H1 (cell line): Measurements from ENCODE around the gene SLC5A12. TPM values are rescaled to one million over a fixed set of nuclear protein-coding genes. Genes with fewer than 3 reads are reported as not detected.

Experiments used
- CTCF ChIA-PET: fragments of 300-600 bp; sonication (Branson Sonifier 250); formaldehyde crosslinking; loops from one replicate; lab custom pipeline; 2021; ENCODE audit not compliant: partially characterized antibody; lab: Charles Lee
- POLR2A ChIA-PET: fragments of 300-600 bp; sonication (Branson Sonifier 250); formaldehyde crosslinking; loops from one replicate; lab custom pipeline; 2021; ENCODE audit warnings: inconsistent platforms; ENCODE audit not compliant: partially characterized antibody; lab: Charles Lee
- DNase-seq, 2 experiments: peaks; one replicate each; pipeline versions ENCODE4 v3.0.0 to v3.0.0-alpha.2; 2010 to 2022; ENCODE audit warnings: low spot score in 2 of 2, low read depth in 1 of 2, mixed read lengths in 1 of 2
- FAIRE-seq: peaks from 2 replicates; lab custom pipeline; 2011; peaks lifted over from hg19 to GRCh38; lab: Jason Lieb, UNC
- H2AFZ ChIP-seq: 2 replicates; pipeline ENCODE4 v1.8.1; 2012; ENCODE audit warnings: low read length, inconsistent platforms
- H2AK5ac ChIP-seq: 2 replicates; pipeline ENCODE4 v1.6.1; 2013; ENCODE audit warnings: low read depth, low read length
- H2BK120ac ChIP-seq: replicated peaks from 2 replicates; pipeline ENCODE3; 2013; ENCODE audit warnings: low read depth, low read length, inconsistent platforms
- H2BK12ac ChIP-seq: 2 replicates; pipeline ENCODE4 v1.6.1; 2013; ENCODE audit warnings: low read depth, low read length
- H2BK15ac ChIP-seq: 2 replicates; pipeline ENCODE4 v1.6.1; 2013; ENCODE audit warnings: low read length
- H2BK20ac ChIP-seq: 2 replicates; pipeline ENCODE4 v1.6.1; 2013; ENCODE audit warnings: low read length
- H2BK5ac ChIP-seq: 2 replicates; pipeline ENCODE4 v1.6.1; 2013; ENCODE audit warnings: low read depth, low read length
- H3K14ac ChIP-seq: 2 replicates; pipeline ENCODE4 v1.6.1; 2013; ENCODE audit warnings: inconsistent platforms; ENCODE audit not compliant: insufficient read length
- H3K18ac ChIP-seq: 2 replicates; pipeline ENCODE4 v1.6.1; 2013; ENCODE audit warnings: low read length; ENCODE audit errors: extremely low read depth
- H3K23ac ChIP-seq: 2 replicates; pipeline ENCODE4 v1.6.1; 2013; ENCODE audit warnings: inconsistent platforms; ENCODE audit not compliant: insufficient read length
- H3K23me2 ChIP-seq: 2 replicates; pipeline ENCODE4 v1.6.1; 2013; ENCODE audit warnings: low read depth, low read length
- H3K27ac ChIP-seq: 2 replicates; pipeline ENCODE4 v1.6.1; 2011; ENCODE audit warnings: low read depth, low read length, inconsistent platforms
- H3K27me3 ChIP-seq, 4 experiments: replicated peaks in 1 of 4; 1 replicate in 1 of 4; 2 replicates in 3 of 4; pipeline versions ENCODE4 v1.6.1 to v1.8.1; 2011 to 2013; ENCODE audit warnings: low read length in 3 of 4, mild to moderate bottlenecking in 3 of 4, inconsistent platforms in 2 of 4, mixed read lengths in 2 of 4, moderate library complexity in 1 of 4; ENCODE audit not compliant: control insufficient read depth in 3 of 4, insufficient read depth in 3 of 4; ENCODE audit errors: extremely low read depth in 1 of 4
- H3K36me3 ChIP-seq, 4 experiments: 2 replicates each; pipeline versions ENCODE4 v1.6.1 to v1.8.1; 2011 to 2013; ENCODE audit warnings: mild to moderate bottlenecking in 4 of 4, low read length in 3 of 4, moderate library complexity in 2 of 4, control low read depth in 1 of 4, inconsistent platforms in 1 of 4; ENCODE audit not compliant: insufficient read depth in 4 of 4, control insufficient read depth in 2 of 4
- H3K4ac ChIP-seq: replicated peaks from 2 replicates; pipeline ENCODE3; 2013; ENCODE audit warnings: low read length, low read depth, mixed read lengths, inconsistent platforms; ENCODE audit not compliant: insufficient read length
- H3K4me1 ChIP-seq, 4 experiments: replicated peaks in 1 of 4; 1 replicate in 1 of 4; 2 replicates in 3 of 4; pipeline versions ENCODE4 v1.6.1 to v1.8.1; 2011 to 2013; ENCODE audit warnings: low read length in 3 of 4, inconsistent platforms in 2 of 4, mixed read lengths in 1 of 4; ENCODE audit not compliant: insufficient read depth in 4 of 4, control insufficient read depth in 3 of 4
- H3K4me2 ChIP-seq, 2 experiments: 2 replicates each; pipeline versions ENCODE4 v1.6.1 to v1.8.1; 2011 to 2013; ENCODE audit warnings: low read depth in 2 of 2, low read length in 2 of 2, control low read depth in 1 of 2, inconsistent platforms in 1 of 2, mild to moderate bottlenecking in 1 of 2; ENCODE audit not compliant: insufficient read depth in 1 of 2
- H3K4me3 ChIP-seq, 4 experiments: fragments of 200-600, 300-600 bp in 1 of 4; sonication (generic), shearing (Covaris generic), sonication (Bioruptor Twin) in 1 of 4; 2 replicates each; pipeline versions ENCODE4 v1.5.1 to v1.8.1; 2011 to 2016; ENCODE audit warnings: low read length in 4 of 4, low read depth in 3 of 4, control low read depth in 2 of 4, inconsistent platforms in 2 of 4, mild to moderate bottlenecking in 2 of 4, mixed read lengths in 1 of 4, moderate library complexity in 1 of 4; ENCODE audit not compliant: insufficient read depth in 2 of 4; ENCODE audit errors: extremely low read depth in 1 of 4
- H3K56ac ChIP-seq: replicated peaks from 2 replicates; pipeline ENCODE3; 2013; ENCODE audit warnings: low read depth, mild to moderate bottlenecking, mixed read lengths, low read length, inconsistent platforms; ENCODE audit not compliant: insufficient read length
- H3K79me1 ChIP-seq: 2 replicates; pipeline ENCODE4 v1.6.1; 2013; ENCODE audit warnings: low read depth, low read length, control low read depth
- H3K79me2 ChIP-seq, 2 experiments: 2 replicates each; pipeline versions ENCODE4 v1.6.1 to v1.8.1; 2012 to 2013; ENCODE audit warnings: low read length in 2 of 2, mild to moderate bottlenecking in 2 of 2, inconsistent platforms in 1 of 2; ENCODE audit not compliant: insufficient read depth in 2 of 2, control insufficient read depth in 1 of 2
- H3K9ac ChIP-seq, 4 experiments: replicated peaks in 1 of 4; 1 replicate in 1 of 4; 2 replicates in 3 of 4; pipeline versions ENCODE4 v1.6.1 to v1.8.1; 2011 to 2013; ENCODE audit warnings: low read depth in 3 of 4, low read length in 3 of 4, control low read depth in 2 of 4, mild to moderate bottlenecking in 2 of 4, moderate library complexity in 2 of 4, inconsistent platforms in 1 of 4; ENCODE audit errors: extremely low read depth in 1 of 4
- H3K9me3 ChIP-seq, 2 experiments: 2 replicates each; pipeline versions ENCODE4 v1.6.1 to v1.8.1; 2012 to 2013; ENCODE audit warnings: mild to moderate bottlenecking in 2 of 2, moderate library complexity in 2 of 2, control low read depth in 1 of 2, inconsistent platforms in 1 of 2, low read depth in 1 of 2, low read length in 1 of 2, mixed read lengths in 1 of 2; ENCODE audit not compliant: insufficient read depth in 2 of 2
- H4K20me1 ChIP-seq, 2 experiments: replicated peaks in 1 of 2; 2 replicates each; pipeline versions ENCODE3 to v1.8.1; 2011 to 2013; ENCODE audit warnings: inconsistent platforms in 2 of 2, low read length in 2 of 2, mild to moderate bottlenecking in 1 of 2; ENCODE audit not compliant: insufficient read depth in 2 of 2, control insufficient read depth in 1 of 2
- H4K5ac ChIP-seq: 2 replicates; pipeline ENCODE4 v1.6.1; 2013; ENCODE audit warnings: low read length, low read depth, mixed read lengths, inconsistent platforms; ENCODE audit not compliant: insufficient read length
- H4K8ac ChIP-seq: 2 replicates; pipeline ENCODE4 v1.8.0; 2013; ENCODE audit warnings: mild to moderate bottlenecking, moderate library complexity, low read length, inconsistent platforms; ENCODE audit not compliant: insufficient read depth; ENCODE audit errors: extremely low read depth
- H4K91ac ChIP-seq: replicated peaks from 2 replicates; pipeline ENCODE3; 2013; ENCODE audit warnings: low read length, mixed read lengths, inconsistent platforms; ENCODE audit not compliant: insufficient read length
- CBX8 ChIP-seq: fragments of 300-800, 300-1000 bp; sonication (generic); IDR thresholded peaks from 2 replicates; pipeline ENCODE4 v1.7.1; 2016; ENCODE audit warnings: low read depth, low read length, borderline replicate concordance
- WGBS, 2 experiments: shearing (Covaris generic) in 1 of 2; methylation state at CpG; one replicate each; pipeline versions ENCODE4 v1.1.6 to v1.1.7; 2013 to 2015; ENCODE audit warnings: low lambda C conversion rate in 2 of 2, mixed read lengths in 2 of 2, inconsistent platforms in 1 of 2, low coverage in 1 of 2, missing lambda C conversion rate in 1 of 2; ENCODE audit not compliant: insufficient replicate concordance in 2 of 2, insufficient coverage in 1 of 2, insufficient read length in 1 of 2; ENCODE audit errors: extremely low coverage in 1 of 2, missing lambda C conversion rate in 1 of 2; 5-methylcytosine and 5-hydroxymethylcytosine counted together
- polyA plus RNA-seq, 7 experiments: library from polyadenylated mRNA; depleted of rRNA in 3 of 7; stranded (reverse) in 5 of 7; unstranded in 2 of 7; fragments of >200 nt in 5 of 7; fragments of 200-250 nt in 2 of 7; gene quantifications; 1 replicate in 5 of 7; 2 replicates in 1 of 7; 4 replicates in 1 of 7; pipeline versions ENCODE4 v1.2.1 to v1.2.3, GENCODE V29; 2011 to 2013; ENCODE audit warnings: missing spikeins in 2 of 7, mixed read lengths in 2 of 7
- total RNA-seq: library from RNA; stranded (reverse); fragmentation: NEBNext Ultra II Directional; extraction: Animal tissue kit (Norgen Biotek cat#: 25700); gene quantifications from 2 replicates; pipeline ENCODE4 v1.2.1, GENCODE V29; 2021

SLC5A12 gene
- total and polyA plus RNA-seq, 2 of the 8 experiments (the other 6 are each of a cell fraction or from before 2014, with no cell fraction given): 1.3 to 1.4 TPM

DNA sequence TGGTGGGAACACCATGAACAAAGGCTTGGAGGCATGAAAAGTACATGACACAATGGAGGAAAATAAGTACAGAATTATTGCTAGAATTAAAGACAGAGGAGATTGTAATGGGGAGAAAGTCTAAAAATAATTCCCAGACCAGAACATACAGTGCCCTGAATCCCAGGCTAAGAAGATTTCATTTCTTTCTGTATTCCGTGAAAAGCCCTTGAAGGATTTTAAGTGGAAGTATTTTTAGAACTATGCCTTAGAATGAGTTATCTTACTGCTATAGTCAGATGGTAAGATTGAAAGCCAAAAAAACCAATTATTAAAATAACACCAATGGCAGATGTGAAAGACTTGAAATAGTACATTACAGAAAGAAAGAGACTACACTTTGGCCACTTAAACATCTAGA, 36.1 kb upstream of the SLC5A12 start:
- FAIRE-seq: no peak
- H3K14ac ChIP-seq: no peak overlapping the region
- no peaks in the 10 kb centered on the region for H3K9me3 ChIP-seq
- H3K4ac ChIP-seq: no peak overlapping the region
- H3K4me1 ChIP-seq: no peaks in the 10 kb centered on the region
- H3K27me3 ChIP-seq: no peaks in the 10 kb centered on the region
- H3K23ac ChIP-seq: no peak overlapping the region
- H2BK12ac ChIP-seq: no peak overlapping the region
- no peak overlapping the region for H2AK5ac ChIP-seq
- CTCF ChIA-PET: interaction anchor here (1.2 to 8.0 kb wide), 3 partner anchors 10 to 402 kb away, joined by 4 to 77 read pairs (median 8); no protein-coding TSS in a partner anchor
- no peak overlapping the region for H4K91ac ChIP-seq
- no peak overlapping the region for H2AFZ ChIP-seq
- 91% methylated on average over 1 of the region's 1 CpG; no CpG with 5 or more reads in 1 of the 2 experiments for WGBS, 2 experiments
- H2BK120ac ChIP-seq: no peak overlapping the region
- no peak for DNase-seq
- H2BK20ac ChIP-seq: no peak overlapping the region
- H3K79me1 ChIP-seq: no peaks in the 10 kb centered on the region
- no peak overlapping the region for H3K56ac ChIP-seq
- no peaks in the 10 kb centered on the region for H3K79me2 ChIP-seq
- H4K8ac ChIP-seq: no peak overlapping the region
- no peak overlapping the region for H3K4me3 ChIP-seq
- no peaks in the 10 kb centered on the region for H3K23me2 ChIP-seq
- POLR2A ChIA-PET: no interaction called here
- no peaks in the 10 kb centered on the region for H3K36me3 ChIP-seq
- TF ChIP-seq CBX8: no peak
- TF ChIP-seq, all 59 proteins: peak for 0
- no peak overlapping the region for H4K5ac ChIP-seq
- no peak overlapping the region for H2BK5ac ChIP-seq
- no peak overlapping the region for H2BK15ac ChIP-seq
- H3K9ac ChIP-seq: no peak overlapping the region
- H3K4me2 ChIP-seq: no peak overlapping the region
- H3K18ac ChIP-seq: no peak overlapping the region
- H3K27ac ChIP-seq: no peak overlapping the region
- no peaks in the 10 kb centered on the region for H4K20me1 ChIP-seq
